TTC549 (cell line): ENCODE measurements around the gene ZNF595.
"Not testable (repeated sequence)": the region's sequence is repeated elsewhere in the genome, so short reads cannot be mapped to it uniquely, and the experiment has no call there.

ENCODE experiments used
- FAIRE-seq: peaks from 2 replicates; lab custom pipeline; 2012; peaks lifted over from hg19 to GRCh38; lab: Jason Lieb, UNC

Gene ZNF595

DNA sequence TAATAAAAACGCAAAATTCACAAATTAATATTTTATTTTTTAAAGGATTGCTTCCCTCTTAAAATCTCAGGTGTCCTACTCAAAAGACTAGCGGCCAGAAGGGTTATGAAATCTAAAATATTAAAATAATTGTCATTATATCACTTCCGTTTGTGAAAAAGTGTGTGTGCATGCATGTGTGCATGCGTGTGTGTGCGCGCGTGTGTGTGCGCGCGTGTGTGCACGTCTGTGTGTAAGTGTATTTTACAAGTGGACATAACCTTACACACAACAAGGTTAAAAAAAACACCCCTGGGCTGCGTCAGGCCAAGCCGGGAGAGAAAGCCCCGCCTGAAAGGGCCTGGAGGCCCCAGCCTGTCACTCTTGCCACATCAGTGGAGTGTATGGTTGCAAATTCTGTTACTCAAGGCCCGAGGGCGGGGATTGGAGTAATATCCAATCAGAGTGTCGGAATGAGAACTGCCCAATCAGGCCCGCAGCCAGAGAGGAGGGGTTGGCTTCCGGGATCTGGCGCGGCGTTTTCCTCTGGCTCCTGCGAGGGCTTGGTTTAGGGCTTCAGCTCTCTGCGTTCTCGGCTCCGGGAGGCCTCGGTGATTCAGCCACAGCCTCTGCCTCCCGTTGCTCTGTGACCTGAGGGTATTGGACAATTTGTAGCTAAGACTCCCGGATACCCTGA is at the start of gene ZNF595:
TSS of gene ZNF595 (plus strand) at position 518 of the 676 bp plus-strand sequence. CDS start 168 bp downstream, outside the sequence.
- FAIRE-seq = not testable (repeated sequence)

DNA sequence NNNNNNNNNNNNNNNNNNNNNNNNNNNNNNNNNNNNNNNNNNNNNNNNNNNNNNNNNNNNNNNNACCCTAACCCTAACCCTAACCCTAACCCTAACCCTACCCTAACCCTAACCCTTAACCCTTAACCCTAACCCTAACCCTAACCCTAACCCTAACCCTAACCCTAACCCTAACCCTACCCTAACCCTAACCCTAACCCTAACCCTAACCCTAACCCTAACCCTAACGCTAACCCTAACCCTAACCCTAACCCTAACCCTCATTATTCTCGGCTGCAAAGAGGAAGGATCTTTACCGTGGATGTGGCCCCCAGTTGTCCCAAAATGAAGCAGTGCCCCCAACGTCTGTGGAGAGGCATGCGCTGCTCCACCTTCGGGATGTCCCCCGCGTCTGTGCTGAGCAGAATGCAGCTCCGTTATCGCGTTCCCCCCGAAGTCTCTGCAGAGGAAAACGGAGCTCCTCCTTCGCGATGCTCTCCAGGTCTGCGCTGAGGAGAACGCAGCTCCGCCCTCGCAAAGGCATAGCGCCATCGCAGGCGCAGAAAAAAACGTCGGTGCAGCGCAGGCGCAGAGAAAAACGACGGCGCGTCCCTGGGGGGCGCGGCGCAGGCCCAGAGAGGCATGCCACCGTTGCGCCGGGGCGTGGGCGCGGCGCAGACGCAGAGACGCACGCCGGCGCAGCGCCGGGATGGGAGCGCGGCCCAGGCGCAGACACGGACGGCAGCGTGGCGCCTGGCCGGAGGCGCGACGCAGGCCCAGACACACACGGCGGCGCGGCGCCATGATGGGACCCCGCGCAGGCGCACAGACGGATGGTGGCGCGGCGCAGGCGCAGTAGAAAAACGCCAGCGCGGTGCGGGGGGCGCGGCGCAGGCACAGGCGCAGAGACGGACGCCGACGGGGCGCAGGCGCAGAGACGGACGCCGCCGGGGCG is 42.9 kb upstream of the ZNF595 start:
- FAIRE-seq = not testable (repeated sequence)

DNA sequence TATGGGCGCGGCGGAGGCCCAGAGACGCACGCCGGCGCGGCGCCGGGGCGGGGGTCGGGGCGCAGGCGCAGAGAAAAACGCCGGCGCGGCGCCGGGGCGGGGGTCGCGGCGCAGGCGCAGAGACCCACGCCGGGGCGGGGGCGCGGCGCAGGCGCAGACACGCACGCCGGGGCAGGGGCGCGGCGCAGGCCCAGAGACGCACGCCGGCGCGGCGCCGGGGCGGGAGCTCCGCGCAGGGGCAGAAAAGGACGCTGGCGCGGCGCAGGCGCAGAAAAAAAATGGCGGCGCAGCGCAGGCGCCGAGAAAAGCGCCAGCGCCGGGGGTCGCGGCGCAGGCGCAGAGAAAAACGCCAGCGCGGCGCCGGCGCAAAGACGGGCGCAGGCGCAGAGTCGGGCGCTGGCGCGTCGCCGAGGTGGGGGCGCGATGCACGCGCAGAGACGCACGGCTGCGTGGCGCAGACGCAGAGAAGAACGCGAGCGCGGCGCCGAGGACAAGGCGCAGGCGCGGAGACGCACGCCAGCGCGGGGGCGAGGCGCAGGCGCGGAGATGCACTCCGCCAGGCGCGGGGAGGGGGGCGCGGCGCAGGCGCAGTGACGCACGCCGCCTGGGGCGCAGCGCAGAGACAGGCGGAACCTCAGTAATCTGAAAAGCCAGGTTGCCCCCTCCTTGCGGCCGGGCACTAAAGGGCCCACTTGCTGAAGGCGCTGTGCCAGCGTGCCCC is 41.9 kb upstream of the ZNF595 start:
- FAIRE-seq = not testable (repeated sequence)

DNA sequence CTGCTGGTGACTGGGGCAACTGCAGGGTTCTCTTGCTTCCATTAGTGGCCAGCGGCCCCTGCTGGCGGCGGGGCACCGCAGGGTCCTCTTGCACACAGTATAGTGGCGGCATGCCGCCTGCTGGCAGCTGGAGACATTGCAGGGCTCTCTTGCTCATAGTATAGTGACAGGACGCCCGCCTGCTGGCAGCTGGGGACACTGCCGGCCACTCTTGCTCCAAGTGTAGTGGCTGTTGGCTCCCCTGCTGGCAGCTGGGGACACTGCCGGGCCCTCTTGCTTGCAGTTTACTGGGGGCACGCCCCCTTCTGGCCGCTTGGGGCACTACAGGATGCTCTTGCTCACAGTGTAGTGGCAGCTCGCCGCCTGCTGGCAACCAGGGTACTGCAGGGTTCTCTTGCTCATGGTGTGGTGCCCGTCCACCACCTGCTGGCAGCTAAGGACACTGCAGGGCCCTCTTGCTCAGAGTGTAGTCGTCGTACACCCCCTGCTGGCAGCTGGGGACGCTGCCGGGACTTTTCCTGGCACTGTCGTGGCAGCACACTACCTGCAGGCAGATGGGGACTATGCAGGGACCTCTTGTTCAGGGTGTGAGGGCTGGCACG is 41.2 kb upstream of the ZNF595 start:
- not testable (repeated sequence) for FAIRE-seq

DNA sequence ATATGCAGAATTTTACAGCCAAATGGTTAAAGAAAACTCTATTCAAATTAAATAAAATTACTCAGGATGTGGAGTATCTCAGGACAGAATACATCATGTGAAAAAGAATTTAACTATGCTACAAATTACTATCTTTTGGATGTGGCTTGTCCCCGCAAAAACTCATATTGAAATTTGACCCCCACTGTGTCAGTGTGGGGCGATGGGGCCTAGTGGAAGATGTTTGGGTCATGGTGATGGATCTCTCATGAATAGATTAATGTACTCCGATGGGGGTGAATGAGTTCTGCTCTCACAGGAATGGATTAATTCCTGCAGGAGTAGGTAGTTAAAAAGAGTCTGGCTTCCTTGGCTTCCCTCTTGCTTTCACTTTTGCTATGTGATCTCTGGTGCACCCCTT is 35.0 kb upstream of the ZNF595 start:
- FAIRE-seq = not testable (repeated sequence)

DNA sequence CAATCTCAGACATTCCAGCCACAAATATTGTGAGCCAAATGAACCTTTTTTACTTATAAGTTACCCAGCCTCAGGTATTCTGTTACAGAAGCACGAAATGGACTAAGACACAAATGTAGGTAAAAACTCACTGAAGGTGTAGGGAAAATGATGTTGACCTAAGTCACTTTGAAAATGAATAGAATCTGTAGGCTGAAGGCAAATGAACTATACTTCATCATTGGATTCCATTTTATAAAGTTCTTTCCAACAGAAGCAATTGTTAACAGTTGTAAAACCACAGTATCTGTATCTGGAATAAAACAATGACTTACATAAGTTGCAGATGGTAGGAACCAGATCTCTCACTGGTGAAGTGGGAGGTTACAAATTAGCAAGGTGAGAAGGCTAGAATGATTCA is 34.5 kb upstream of the ZNF595 start:
- FAIRE-seq = not testable (repeated sequence)

DNA sequence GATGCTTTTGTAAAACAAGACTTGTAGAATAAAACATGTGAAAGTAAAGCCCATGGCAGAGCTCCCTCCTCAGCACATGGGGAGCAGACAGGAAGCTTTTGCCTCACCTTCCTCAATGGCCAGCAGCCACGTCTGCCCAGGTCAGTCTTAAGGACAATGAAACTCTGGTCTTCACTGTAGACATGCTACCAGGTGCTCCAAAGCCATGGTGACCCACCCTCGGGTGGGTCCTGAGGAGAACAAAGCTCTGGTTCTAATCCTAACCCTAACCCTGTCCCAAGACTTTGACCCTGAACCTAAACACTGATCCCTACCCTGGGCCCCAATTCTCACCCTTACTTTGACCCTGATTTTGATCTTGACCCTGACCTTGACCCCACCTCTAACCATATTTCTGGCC is 30.2 kb upstream of the ZNF595 start:
- FAIRE-seq = not testable (repeated sequence)

DNA sequence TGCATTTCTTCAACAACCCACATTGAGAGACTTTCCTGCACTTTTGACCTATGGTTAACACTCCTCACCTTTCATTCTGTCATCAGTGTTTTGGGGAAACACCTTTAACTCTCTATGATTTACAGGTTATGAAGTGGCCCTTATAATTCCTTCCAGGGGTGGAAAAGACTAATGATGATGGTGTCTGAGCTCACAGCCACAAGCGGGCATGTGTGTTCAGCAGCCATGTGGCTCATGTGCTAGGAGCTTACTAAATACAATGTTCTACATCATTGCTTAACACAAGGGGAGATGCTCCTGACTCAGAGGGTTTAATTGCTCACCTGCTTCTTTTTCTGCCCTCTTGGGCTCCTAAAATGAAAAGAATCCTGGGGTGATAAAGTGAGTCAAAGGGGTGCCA is 28.8 kb upstream of the ZNF595 start:
- FAIRE-seq = not testable (repeated sequence)

DNA sequence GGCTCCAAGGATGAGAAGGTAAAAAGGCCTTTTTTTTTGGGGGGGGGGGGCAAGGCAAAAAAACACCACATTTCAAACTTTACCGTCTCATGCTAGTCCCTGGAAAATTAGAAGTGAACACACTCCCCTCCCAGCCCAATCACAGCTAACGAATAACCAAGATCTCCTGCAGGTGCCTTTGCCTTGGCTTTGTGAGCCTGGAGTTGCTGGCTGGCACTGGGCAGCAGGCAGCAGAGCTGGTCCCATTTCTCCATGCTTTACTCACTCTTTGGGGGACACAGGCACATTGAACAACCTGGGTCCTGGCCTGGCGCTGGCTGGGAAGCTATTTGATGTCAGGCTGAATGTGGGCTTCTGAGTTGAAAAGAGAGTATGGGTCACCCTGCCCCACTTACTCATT is 25.6 kb upstream of the ZNF595 start:
- FAIRE-seq = not testable (repeated sequence)

DNA sequence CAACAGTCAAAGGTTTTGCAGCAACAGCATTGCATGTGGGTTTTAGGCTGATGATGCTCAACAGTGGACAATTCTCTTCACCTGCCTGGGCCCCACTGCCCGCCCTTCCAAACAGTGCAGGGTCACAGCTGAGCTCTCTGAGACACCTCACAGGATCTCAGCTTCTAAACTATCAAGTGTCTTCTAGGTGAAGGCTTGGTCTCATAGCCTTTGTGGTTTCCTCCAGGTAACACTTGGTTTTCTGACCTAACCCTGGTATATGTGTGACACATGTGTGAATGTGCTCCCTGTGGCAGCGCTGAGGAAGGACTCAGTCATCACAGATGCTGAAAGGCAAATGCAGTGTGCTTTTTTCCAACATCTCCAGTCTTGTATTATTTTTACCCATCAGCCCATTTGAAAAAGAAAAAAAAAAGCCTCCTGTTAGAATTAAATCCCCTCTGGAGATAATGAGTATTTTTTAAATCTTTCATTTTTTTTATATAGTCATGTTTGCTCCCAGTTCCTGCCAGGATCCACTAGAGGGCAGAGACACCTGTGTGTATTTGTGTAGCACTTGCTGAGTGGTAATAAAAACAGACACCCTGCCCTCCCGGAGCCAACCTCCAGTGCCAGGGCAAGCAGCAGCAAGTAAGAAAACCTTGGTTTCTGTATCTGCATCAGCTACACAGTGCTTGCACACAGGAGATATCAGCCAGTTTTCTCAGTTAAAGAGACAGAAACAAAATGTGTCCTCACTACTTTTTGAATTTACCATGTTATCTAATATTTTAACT is 24.2 kb upstream of the ZNF595 start:
- not testable (repeated sequence) for FAIRE-seq

DNA sequence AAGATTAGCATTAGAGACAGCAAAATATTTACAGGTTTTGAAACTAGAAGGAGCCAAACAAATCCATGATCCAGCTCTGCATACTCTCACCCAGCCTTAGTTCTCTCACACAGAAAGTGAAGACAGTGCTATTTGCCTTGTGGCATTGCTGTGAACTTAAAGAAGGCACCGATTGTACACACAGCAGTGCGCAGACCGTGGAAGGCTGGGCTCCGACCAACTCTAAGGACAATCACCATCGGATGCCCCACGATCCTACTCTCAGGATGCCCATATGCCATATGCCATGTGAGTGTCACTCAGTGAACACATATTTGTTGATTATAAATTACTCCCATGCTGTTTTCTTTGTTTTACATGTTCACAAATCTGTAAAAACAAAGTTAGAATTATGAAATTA is 19.8 kb upstream of the ZNF595 start:
- not testable (repeated sequence) for FAIRE-seq

DNA sequence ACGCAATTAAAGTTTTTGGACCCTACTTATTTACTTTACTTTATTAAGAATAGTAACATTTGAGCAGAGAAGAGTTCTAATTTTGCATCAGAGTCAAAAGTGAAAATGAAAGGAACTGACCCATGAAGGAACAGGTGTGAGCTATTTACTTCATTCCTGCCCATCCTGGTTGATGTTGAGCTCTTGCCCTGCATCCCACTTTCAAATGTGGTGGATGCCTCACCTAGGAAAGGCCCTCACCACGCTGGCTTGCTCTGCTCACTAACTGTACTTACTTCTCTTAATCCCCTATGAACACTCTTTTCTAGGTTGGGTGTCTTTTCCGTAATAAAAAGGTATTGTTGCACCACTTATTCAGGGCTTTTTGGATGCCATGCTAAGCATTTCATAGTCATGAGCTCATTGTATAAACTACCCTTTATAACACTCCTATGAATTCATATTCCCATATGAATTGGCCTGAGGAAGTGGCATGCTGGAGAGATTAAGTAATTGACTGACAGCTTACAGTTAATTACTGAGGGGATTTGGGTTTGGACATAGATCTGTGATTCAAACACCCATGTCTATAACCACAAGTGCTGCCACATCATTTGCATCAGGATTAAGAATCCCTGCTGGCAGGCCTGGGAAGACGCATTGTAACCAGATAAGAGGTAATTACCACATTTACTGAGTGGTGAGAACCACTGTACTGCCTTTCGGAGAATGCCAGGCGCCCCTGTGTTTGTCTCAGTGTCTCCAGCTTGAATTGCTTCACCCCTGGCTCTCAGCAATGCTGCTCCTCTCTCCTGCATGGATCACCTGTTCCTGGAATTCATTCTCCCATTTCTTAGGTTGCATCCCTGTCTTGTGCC is 16.3 kb upstream of the ZNF595 start:
- not testable (repeated sequence) for FAIRE-seq

DNA sequence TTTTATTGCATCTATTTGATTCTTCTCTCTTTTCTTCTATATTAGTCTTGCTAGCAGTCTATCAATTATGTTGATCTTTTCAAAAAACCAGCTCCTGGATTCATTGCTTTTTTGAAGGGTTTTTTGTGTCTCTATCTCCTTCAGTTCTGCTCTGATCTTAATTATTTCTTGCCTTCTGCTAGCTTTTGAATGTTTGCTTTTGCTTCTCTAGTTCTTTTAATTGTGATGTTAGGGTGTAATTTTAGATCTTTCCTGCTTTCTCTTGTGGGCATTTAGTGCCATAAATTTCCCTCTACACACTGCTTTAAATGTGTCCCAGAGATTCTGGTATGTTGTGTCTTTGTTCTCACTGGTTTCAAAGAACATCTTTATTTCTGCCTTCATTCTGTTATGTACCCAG is 14.9 kb upstream of the ZNF595 start:
- not testable (repeated sequence) for FAIRE-seq

DNA sequence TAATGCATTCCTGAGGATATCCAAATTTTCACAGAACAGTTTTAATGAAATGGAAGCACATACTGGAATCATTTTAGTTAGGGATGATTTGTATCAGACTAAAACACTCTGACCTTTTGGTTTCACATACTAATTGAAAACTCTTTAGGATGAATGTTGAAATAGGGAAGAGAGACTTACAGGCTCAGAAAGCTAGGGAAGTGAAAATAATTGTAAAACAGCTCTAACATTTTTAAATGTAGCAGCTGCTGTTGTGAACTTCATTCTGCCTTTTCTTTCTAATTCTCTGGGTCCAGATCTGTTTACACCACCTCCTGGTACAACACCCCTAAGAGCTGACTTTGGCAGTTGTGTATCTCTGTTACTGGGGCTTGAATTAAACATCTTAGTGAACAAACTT is 9.7 kb upstream of the ZNF595 start:
- FAIRE-seq = not testable (repeated sequence)

DNA sequence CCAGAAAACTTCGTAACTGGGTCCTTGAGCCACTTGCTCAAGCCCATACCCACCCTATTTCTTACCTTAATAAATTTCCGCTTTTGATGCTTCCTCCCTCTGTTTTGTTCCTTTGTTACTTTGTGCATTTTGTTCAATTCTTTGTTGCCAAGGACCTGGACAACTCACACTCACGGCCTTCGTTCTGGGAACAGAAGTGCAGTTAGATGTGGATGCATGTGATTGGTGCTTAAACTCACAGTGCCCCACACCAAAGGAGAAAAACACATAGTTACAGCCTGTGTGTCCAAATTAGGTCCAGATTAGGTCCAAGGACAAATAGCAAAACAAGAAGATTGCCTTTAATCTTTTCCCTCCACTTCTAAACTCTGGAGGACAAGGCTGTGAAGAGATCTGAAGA is 1.9 kb upstream of the ZNF595 start:
- FAIRE-seq = not testable (repeated sequence)

DNA sequence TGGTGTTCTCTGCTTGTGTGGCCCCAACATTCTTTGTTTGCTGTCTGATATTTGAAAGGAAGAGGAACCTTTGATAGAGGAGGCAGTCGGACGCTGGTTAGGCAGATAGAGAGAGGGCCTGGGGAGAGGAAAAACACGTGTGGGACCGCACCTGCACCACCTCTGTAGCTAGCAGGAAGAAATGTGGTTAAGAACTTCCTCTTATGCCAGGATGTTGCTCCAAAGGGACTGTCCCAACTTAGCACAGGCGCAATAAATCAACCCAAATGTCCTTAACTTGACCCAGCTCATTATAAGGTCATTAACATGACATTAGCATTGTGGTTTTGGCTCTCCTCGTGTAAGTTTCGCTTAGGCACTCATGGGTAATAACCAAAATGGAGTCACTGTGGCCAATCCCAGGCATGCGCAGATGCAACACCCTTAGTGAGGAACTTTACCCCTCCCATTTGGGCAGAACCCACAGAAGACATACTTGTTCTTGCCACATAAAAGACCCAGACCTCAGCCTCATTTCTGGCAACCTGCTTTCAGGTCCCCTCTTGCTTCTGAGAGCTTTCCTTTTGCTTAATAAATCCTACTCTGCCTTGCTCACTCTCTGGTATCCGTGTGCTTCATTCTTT is 1.4 kb upstream of the ZNF595 start:
- not testable (repeated sequence) for FAIRE-seq

DNA sequence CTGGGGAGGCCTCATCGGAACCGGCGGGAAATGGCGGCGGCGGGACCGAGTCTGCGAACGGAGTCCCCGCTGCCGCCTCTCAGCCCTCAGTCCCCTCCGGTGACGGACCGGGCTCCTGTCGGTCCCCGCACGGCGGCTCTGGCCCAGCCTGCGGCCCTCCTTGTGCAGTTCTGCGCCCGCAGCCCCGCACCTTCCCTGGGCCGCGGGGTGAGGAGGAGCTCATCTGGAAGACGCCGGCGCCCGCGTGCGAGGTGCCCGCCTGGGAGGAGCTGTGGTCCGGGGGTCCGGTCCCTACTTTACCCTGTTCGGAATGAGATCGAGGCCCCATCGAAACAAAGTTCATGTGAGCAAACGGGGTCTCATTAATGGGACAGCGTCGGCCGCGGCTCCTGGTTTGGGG is 400 bp downstream of the ZNF595 start:
- not testable (repeated sequence) for FAIRE-seq

DNA sequence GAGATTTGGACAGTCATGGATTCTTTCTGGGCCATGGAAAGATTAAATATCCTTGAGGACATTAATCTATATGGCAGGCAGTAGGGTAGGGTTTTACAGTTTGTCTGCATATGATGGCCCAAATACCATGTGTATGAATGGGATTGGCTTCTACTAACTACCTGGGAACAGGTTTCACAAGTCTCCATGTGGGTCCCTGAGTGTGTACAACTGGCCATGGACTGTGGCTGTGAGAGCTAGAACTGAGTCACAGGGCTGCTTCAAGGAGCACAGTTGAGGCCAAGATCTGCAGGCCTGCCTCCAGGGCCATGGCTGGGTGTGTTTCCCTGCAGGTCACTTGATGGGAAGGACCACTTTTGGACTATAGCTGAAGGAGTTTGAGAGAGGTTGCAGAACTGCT is 11.6 kb downstream of the ZNF595 start:
- FAIRE-seq = not testable (repeated sequence)

DNA sequence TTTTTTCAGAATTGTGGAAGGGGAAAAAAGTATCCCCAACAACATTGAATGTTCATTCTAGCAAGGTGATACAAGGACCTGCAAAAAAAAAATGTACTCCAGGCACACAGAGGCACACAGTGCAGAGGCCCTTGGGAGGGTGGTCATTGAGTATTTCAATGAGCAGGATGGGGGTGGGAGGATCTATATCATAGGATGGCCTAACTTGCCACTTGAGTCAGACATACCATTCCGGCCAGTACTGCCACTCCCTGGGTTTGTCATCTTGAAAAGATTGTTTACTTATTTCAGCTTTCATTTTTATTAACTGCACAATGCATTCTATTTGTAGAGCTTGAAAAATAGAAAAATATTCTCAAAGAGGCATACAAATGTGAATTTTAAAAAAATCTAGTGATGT is 18.7 kb downstream of the ZNF595 start:
- FAIRE-seq = no peak

DNA sequence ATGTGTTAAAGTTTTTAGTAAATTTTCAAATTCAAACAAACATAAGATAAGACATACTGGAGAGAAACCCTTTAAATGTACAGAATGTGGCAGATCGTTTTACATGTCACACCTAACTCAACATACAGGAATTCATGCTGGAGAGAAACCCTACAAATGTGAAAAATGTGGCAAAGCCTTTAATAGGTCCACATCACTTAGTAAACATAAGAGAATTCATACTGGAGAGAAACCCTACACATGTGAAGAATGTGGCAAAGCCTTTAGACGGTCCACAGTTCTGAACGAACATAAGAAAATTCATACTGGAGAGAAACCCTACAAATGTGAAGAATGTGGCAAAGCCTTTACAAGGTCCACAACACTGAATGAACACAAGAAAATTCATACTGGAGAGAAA is 32.8 kb downstream of the ZNF595 start:
- no peak for FAIRE-seq
